CD1c-positive myeloid dendritic cell (primary cell): Measurements from ENCODE around the gene CCDC175.

Experiments
- DNase-seq: peaks from one replicate; pipeline ENCODE4 v3.0.0-alpha.2; 2016; ENCODE audit errors: extremely low spot score

Gene CCDC175

DNA sequence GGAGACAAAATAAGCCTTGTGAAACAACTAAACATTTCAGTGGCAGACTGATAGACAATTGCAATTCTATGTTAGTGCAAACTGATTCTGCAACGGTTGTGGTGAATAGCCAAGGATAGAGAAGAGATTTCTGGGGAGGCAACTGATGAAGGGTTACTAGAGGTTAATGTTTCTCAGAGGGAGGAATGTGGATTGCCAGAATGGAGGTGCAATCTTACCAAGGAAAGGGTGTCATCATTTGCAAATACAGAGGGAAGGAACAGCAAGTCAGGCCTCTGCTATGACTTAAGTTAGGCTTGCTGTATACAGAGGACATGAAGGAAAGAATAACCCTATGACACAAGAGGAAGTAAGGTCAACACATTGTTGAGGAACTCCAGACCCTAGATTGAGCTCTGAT lies 35.8 kb downstream of the CCDC175 start:
- DNase-seq: no peak

DNA sequence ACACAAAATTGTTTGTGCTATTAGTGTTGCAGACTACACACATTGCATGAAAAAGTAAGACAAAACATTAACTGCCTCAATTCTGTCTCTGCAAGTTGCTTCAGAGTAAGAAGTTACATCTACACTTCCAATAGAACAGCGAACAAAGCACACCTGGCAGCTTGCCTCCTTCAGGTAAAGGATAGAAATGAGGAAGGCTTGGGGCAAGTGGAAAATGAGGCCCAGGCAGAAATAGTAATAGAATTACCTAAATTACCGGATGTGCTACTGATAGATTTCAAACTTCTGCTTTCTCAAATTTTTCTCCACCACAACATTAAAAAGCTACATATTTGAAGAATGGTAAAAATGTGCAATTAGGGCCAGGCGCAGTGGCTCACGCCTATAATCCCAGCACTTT lies 37.7 kb downstream of the CCDC175 start:
- DNase-seq: no peak

DNA sequence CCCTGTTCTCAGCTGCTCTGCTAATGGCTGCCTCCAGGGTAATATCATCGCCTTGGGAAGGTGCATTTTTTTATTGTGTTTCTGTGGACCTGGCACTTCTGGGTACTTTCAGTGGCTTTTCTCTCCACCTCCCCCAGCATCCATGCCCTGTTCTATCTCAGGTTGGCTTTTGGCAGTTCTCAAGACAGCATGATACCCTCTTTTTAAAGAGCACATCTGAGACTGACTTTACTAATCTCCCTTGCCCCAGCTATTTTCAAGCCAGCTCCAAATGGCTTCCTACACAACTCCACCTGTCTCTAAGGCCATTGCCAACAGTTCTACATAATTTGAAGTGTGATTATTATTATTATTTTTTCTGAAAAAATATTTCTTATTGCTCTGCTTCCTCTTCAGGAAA lies 39.1 kb downstream of the CCDC175 start:
- no peak for DNase-seq

DNA sequence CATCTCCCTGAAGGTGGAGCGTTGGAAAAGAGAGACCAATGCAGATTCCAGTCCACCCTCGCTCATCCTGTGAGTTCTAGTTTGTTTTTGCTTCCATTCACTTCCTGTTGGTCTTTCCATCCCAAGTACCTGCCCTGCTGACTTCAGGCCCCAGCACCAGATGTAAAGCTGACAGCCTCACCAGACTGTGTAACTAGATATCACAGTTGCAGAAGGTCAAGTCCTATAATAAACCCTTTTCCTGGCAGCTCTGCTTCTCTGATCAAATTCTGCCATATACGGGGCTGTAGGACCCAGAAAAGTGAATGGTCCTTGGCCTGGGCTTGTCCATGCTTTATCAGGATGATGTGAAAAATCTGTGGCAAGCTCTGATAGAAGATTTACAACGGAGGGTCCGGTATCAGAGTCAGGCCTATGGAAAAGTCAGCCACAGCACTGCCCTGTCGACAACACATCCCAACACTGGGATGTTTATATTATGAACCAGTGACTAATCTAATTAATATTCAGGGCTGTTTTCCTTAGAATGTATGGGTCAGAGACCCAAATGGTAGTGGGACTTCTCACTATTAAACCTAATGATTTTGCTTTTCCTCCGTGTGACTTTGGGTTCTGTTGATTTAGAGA lies 42.1 kb downstream of the CCDC175 start:
- no peak for DNase-seq

DNA sequence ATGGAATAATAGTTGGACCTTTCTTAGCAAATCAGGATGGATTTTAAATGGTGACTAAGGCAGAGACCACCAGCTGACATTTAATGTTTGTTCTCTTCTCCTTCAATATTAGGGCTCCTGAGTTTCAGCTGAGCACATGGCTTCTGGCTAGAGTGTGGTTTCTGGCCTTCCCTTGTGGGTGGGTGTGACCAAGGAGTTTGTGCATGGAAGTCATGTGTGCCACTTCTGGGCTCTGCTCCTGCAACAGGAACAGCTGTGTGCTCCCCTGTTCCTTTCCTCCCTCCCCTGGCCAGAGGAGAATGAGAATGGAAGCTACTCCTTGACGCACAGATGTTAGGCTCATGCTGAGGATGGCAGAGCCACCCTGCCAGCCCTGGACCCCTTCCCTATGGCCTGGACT lies 44.2 kb downstream of the CCDC175 start:
- DNase-seq: no peak

DNA sequence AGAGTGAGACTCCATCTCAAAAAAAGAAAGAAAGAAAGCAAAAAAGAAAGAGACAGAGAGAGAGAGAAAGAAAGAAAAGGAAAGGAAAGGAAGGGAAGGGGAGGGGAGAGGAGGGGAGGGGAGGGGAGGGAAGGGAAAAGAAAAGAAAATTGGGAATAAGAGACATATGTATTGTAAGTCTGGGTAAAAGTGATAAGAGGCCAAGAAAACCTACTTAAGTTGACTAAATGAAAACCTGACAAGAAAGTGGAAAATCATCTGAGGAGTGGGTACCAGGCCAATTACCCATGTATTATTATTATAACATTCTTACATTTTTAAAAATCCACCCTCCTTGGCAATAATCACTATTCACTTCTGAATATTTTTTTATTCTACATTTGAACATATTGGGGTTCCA lies 46.3 kb downstream of the CCDC175 start:
- no peak for DNase-seq

DNA sequence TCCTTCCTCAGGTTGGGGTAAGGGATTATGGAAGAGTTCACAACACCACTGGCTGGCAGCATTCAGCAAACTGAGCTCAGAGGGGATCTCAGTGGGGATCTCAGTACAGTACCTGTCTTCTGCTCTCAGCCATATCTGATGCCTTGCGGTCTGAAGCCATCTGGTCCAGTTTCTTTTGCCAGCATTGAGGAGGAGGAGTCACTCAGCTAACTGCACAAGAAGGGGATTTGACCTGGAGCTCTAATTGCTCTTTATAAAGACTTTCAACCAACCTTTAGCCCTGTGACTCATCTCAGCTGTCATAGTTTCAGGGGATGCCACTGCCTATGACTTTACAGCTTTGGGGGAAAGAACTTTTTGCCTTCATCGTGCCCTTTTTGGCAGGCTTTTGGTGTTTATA lies 47.4 kb downstream of the CCDC175 start:
- no peak for DNase-seq

DNA sequence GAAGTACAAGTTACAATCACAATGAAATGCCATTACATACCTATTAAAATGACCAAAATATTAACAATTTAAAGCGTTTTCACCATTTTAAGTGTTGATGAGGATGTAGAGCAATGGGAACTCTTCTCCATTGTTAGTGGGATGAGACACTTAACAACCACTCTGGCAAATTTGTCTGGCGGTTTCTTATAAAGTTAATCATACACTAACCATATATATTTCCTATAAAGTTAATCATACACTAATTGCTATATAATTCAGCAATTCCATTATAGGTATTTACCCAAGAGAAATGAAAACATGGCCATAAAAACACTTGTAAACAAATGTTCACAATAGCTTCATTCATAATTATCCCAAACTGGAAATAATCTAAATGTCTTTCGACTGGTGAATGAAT lies 56.4 kb downstream of the CCDC175 start:
- no peak for DNase-seq

DNA sequence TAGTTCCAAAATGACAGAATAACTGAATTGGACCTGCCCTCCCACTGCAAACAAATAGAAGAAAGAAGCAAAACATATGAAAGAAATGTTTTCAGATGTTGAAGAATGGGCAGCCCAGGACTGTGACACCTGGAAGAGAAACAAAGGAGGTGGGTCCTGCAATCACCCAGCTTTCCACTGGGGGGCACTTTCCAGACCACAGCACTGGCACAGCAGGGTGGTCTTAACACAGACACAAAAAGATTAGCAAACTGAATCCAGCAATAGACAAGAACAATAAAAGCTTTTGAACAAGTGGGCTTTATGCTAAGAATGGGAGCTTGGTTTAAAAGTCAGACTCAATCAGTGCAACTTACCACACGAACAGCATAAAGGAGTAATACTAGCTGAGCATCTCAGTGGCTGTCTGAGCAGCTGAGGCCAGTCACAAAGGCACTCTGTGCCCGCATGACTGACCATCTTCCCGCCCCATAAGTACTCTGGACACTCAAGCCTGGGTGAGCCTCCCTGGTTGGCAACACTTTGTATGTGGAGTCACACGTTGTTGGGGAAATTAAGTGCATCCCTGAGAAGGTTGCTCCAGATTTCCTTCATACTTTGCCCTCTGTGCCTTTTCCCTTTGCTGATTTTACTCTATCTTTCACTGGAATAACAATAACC lies 64.6 kb downstream of the CCDC175 start:
- no peak for DNase-seq

DNA sequence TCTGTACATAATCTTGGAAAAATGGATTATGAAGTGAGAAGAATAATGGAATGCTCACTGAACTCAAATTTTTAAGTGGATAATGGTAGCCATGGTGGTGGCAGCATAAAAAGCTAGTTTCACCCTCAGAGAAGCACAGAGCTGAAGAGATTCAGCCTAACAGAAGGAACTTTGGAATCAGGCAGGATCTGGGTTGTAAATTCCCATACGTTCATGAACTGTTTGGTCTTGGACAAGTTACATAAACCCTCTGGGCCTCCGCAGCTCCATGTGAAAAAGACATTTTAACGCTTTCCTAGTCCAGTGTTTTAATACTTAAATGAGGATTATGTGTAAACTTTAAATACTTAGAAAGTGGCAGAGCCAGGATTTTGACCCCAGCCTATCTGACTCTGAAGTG lies 65.6 kb downstream of the CCDC175 start:
- DNase-seq: no peak

DNA sequence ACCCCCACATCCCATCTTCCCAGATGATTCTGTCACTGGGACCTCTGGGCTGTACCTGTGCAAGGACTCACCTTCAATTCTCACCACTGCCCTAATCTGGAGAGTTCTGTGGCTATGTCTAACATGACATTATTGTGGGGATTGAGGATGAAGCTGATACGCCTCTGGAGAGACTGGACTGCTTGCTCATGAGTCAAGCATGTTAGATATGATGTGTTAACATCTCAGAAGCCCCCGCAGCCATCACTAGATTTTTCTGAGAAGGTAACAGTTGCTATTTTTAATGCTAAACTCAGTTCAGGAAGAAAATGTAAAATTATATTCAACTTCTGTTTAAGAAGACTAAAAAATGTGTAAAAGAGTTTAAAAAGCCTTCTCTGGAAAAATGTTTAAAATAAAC lies 66.6 kb downstream of the CCDC175 start:
- no peak for DNase-seq

DNA sequence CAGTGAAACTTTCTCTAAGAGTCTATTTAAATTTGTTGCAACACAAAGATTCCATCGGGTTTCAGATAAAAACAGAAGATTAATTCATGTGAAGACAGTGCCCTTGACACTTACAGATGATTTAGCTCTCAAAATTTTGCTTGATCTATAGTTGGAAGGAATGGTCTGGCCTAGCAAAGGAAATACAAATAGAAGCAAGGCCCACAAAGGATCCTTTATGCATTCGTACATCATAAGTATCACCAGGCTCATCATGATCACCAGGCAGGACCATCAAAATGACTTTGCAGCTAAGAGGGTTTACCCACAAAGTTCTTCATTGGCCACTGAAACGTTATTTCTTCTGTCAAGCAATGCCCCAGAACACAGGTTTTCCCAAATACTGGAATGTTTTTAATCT lies 67.5 kb downstream of the CCDC175 start:
- DNase-seq: no peak

DNA sequence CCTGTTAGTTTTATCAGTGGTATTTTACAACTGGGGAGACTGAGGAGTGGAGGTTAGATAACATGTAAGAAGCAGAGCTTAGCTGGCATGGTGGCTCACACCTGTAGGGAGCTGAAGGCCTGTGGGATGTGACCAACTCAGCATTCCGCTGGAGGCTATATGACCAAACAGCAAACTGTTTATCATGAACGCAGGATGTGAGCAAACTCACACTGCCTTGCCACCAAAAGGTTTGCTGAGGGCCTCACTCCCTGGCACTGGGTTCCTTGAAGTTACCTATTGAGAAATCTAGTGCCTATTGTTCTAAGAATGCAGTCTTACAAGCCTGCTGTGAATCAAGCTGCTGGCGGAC lies 68.9 kb downstream of the CCDC175 start:
- DNase-seq: no peak

DNA sequence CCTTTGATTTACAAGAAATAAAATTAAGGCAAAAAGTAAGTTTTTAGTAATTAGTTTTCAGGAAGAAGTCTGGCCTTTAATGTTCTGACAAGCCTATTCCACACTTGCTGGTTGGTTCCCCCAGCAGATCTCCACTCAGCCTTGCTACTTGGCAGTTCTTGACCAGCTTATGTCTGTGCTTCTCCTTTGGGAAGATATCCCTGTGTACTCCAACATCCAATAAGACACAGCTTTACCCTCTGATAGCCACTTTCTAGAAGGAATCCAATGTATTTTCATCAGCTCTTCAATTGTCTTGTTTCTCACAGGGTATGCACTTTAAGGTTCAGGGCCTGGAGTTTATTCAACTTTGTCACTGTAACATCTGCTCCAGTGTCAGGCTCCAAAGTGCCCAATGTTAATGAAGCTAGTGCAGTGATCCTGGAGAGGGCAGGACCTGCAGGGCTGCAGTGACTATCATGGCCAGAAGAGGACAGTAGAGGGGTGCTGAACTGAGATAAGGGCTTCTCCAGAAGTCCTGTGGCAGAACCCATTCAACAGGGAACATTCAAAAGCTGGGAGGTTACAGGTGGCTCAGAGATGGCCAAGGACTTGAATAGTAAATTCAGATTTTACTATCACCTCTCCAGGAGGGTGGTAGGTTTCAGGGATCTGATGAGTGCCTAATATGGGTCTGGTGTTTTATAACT lies 69.4 kb downstream of the CCDC175 start:
- peak; percentile 56 for DNase-seq

DNA sequence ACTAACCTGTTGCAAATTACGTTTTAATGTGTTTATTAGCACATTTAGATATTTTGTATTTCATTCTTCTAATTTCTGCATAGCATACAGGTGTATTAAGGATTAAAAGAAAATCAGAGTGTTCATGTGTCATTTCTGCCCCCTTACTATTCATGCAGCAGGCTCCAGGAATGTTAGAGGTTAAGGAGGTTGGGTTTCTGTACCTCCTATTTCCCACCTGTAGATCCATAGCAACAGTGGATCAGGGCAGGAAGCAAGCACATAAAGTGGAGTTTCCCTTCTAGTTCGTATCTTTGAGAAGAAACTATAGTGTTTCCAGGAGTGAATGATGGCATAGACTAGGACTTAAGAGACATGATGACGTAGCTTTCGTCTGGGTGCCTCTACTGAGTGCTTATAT lies 73.4 kb downstream of the CCDC175 start:
- DNase-seq: no peak

DNA sequence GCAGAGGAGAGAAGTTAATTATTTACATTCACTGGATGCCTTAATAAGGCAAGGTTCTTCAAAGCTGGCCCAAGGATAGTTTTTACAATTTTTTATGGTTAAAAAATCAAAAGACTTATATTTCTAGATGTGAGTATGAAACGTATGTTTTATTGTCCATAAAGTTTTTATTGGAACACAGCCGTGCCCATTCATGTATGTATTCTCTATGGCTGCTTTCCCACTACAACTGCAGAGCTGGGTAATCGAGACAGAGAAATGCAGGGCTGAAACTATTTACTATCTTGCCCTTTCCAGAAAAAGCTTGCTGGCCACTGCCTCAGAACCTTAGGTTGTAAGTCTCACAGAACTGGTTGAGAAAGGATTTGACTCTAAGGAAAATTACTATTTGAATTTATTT lies 75.9 kb downstream of the CCDC175 start:
- no peak for DNase-seq

DNA sequence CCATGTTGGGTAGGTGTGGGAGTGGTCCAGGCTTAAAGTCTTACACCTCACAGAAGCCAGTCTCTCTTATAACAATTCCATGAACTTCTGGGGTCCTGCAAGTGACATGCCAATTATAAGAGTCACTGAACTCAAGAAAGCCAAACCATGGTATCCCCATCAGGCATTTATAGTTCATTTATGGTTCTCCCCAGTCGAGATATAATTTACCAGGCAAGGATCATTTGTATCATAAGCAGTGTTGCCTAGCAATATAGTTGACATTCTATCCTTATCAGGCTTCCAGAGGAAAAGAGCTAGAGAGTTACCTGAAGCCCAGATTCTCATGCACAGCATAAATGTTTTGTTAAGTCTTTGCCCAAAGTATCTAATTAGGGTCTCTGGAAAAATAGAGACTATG lies 84.2 kb downstream of the CCDC175 start:
- DNase-seq: no peak

DNA sequence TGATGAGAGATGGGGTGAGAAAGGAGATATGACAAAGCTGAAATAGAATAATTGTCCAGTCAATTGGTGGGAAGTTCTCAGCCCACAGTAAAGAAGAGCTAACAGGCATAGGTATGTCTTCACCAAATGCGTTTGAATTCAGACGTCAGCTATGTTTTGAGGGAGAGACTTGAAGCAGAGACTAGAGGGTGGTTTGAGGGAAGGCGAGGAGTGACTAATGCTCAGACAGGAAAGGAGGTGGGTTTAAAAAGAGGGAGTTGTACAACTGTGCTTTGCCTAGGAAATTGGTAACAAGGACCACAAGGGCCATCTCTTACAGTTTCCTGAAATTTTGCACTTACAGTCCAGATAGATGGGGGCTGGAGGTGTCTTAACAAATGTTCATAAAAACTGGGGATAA lies 85.9 kb downstream of the CCDC175 start:
- no peak for DNase-seq

DNA sequence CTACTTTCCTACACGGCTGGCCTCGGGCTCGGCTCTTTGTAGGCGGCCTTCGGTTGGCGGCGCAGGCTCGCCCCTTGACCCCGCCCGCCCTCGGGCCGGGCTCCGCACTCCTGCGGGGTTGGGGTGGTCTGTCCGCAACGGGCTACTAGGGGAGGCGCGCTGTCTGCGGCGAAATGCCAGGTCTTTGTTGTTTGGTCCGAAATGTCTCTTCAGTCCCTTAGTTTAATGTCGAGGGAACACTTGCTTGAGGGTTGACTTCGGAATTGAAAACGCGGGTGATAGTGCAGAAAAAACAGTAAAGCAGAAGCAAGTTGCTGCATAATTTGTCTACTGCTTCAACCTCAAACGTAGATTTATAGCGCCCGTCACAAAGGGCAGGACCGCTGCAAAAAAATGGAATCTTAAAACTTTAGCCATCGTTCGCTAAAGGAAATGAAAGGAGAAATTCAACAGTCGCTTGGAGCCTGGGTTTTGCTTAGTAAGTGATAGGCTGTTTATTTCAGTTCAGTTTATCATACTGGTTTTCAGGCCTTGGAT lies 91.9 kb downstream of the CCDC175 start:
- peak; percentile 51 for DNase-seq

DNA sequence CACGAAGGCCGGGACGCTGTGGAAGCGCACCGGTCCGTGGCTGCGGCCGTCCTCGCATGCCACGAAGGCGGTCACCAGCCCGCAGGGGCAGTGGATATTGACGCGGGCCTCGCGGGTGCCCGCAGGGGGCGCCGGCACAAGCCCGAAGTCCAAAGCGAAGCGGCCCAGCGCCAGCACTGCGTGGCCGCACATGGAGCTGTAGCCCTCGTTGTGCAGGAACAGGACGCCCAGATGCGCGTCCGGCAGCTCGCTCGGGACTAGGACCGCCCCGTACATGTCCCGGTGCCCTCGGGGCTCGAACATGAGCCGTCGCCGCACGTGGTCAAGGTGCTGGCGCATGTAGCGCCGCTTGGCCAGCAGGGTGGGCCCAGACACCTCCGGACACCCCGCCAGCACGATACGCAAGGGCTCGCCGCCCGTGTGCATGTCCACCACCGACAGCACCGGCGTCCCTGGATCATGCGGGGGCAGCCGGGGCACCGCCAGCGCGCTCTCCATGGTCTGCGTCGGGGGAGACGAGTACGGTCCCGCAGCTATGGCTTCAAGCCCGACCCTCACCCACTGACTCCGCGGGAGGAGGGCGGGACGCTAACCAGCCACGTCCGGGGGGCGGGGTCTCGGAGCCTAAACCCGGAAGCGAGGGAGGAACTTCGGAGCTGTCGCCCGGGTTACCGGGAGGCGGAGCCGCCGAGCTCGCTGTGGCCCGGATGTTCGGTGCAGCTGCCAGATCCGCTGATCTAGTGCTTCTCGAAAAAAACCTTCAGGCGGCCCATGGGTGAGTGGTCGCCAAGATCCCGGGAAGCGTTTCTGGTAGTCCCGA lies 92.6 kb downstream of the CCDC175 start, which contains the start of the genes JKAMP and L3HYPDH:
Gene JKAMP (plus strand): TSS at position 699 of the 820 bp plus-strand sequence. CDS start 73 bp downstream, at position 772.
Gene L3HYPDH (minus strand): TSS at position 590 of the 820 bp plus-strand sequence. CDS start 92 bp downstream, at position 498.
- DNase-seq: peak; percentile 98

DNA sequence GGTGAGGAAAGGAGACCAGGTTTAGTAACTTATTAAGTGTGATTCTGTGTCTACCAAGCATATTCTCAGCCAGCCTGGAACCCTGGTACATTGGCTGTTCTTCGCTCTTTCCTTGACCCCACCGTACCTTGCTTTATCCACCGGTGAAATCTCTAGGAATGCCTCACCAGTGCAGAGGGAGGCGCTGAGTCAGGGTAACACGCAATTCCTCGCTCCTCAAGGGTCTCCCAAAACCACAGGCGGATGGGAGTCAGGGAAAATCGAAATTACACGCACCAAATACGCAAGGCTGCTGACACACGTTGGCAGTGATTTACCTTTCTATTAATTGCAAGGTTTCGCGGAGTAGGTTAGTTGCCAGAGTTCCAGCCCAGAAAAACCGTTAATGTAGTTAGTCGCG lies 93.2 kb downstream of the CCDC175 start:
- DNase-seq: no peak
